Keratinocyte (primary cell): ENCODE measurements around the gene MAP3K20. TPM values are rescaled to one million over a fixed set of nuclear protein-coding genes. Genes with fewer than 3 reads are reported as not detected.

Source experiments
- DNase-seq: peaks from one replicate; pipeline ENCODE4 v3.0.0-alpha.2; 2011; ENCODE audit warnings: low read depth, missing footprints, low spot score
- FAIRE-seq: peaks from 2 replicates; lab custom pipeline; 2011; peaks lifted over from hg19 to GRCh38; lab: Jason Lieb, UNC
- H2AFZ ChIP-seq: 2 replicates; pipeline ENCODE4 v1.6.0; 2012; ENCODE audit warnings: low read length, control low read depth, inconsistent platforms; ENCODE audit not compliant: control insufficient read depth
- H3K27ac ChIP-seq: 2 replicates; pipeline ENCODE4 v1.5.1; 2011; ENCODE audit warnings: low read length; ENCODE audit not compliant: control insufficient read depth, insufficient read depth
- H3K27me3 ChIP-seq: 3 replicates; pipeline ENCODE4 v1.6.0; 2011; ENCODE audit warnings: low read length; ENCODE audit not compliant: control insufficient read depth, insufficient read depth; ENCODE audit errors: extremely low read depth
- H3K36me3 ChIP-seq, 2 experiments: 2 replicates in 1 of 2; 3 replicates in 1 of 2; pipeline ENCODE4 v1.5.1; 2011; ENCODE audit warnings: low read length in 2 of 2, mild to moderate bottlenecking in 1 of 2; ENCODE audit not compliant: control insufficient read depth in 2 of 2, insufficient read depth in 2 of 2; ENCODE audit errors: extremely low read depth in 1 of 2
- H3K4me1 ChIP-seq: 3 replicates; pipeline ENCODE4 v1.5.1; 2011; ENCODE audit warnings: low read length; ENCODE audit not compliant: control insufficient read depth, insufficient read depth; ENCODE audit errors: extremely low read depth
- H3K4me2 ChIP-seq: 3 replicates; pipeline ENCODE4 v1.6.0; 2011; ENCODE audit warnings: low read depth, low read length; ENCODE audit not compliant: control insufficient read depth, insufficient read depth; ENCODE audit errors: extremely low read depth
- H3K4me3 ChIP-seq, 3 experiments: fragments of 200-600 bp in 1 of 3; sonication (generic) in 1 of 3; 2 replicates in 2 of 3; 3 replicates in 1 of 3; pipeline ENCODE4 v1.5.1; 2011 to 2016; ENCODE audit warnings: low read length in 3 of 3, mild to moderate bottlenecking in 3 of 3, control low read depth in 2 of 3, inconsistent platforms in 1 of 3, low read depth in 1 of 3, mixed read lengths in 1 of 3, mixed run types in 1 of 3, moderate library complexity in 1 of 3; ENCODE audit not compliant: control insufficient read depth in 2 of 3, insufficient read depth in 2 of 3; ENCODE audit errors: extremely low read depth in 1 of 3
- H3K79me2 ChIP-seq: 2 replicates; pipeline ENCODE4 v1.6.0; 2012; ENCODE audit warnings: low read length; ENCODE audit not compliant: control insufficient read depth, insufficient read depth
- H3K9ac ChIP-seq: 3 replicates; pipeline ENCODE4 v1.6.0; 2011; ENCODE audit warnings: low read length; ENCODE audit not compliant: control insufficient read depth, insufficient read depth; ENCODE audit errors: extremely low read depth
- H3K9me1 ChIP-seq: 3 replicates; pipeline ENCODE4 v1.6.0; 2011; ENCODE audit warnings: low read length; ENCODE audit not compliant: control insufficient read depth, insufficient read depth; ENCODE audit errors: extremely low read depth
- H3K9me3 ChIP-seq: 2 replicates; pipeline ENCODE4 v1.5.1; 2012; ENCODE audit warnings: low read depth, low read length; ENCODE audit not compliant: control insufficient read depth
- H4K20me1 ChIP-seq: 3 replicates; pipeline ENCODE4 v1.6.0; 2011; ENCODE audit warnings: low read length; ENCODE audit not compliant: control insufficient read depth, insufficient read depth; ENCODE audit errors: extremely low read depth
- EZH2 ChIP-seq: IDR thresholded peaks from one replicate; pipeline ENCODE4 v1.6.1; 2012; ENCODE audit warnings: inconsistent platforms, mild to moderate bottlenecking, low read length, moderate library complexity
- dilution Hi-C: fragments of 300-500 bp; cut with MboI; formaldehyde crosslinking; loops from one replicate; pipeline ENCODE4 v1.7.0; 2020; ENCODE audit warnings: low sequenced_read_pairs; ENCODE audit not compliant: extremely low pct_ligation_motif_present
- polyA plus RNA-seq, 5 experiments: library from polyadenylated mRNA; depleted of rRNA in 3 of 5; stranded (reverse) in 3 of 5; stranded (forward) in 1 of 5; unstranded in 1 of 5; fragments of >200 nt; gene quantifications; 1 replicate in 1 of 5; 2 replicates in 3 of 5; 3 replicates in 1 of 5; pipeline versions ENCODE4 v1.2.1 to v1.2.3, GENCODE V29; 2011 to 2012; ENCODE audit warnings: missing spikeins in 2 of 5, low read depth in 1 of 5, low replicate concordance in 1 of 5
- TF ChIP-seq, protein P1 (sequence below), 3 experiments: IDR thresholded peaks in 1 of 3; conservative IDR thresholded peaks in 1 of 3; optimal IDR thresholded peaks in 1 of 3; 2 replicates in 2 of 3; 3 replicates in 1 of 3; pipeline versions ENCODE3 to v1.5.1; 2011; ENCODE audit warnings: low read length in 3 of 3, mild to moderate bottlenecking in 3 of 3, moderate library complexity in 2 of 3, control low read depth in 1 of 3, inconsistent platforms in 1 of 3; ENCODE audit not compliant: insufficient read depth in 2 of 3; ENCODE audit errors: extremely low read depth in 1 of 3

The MAP3K20 gene
- polyA plus RNA-seq, 1 donor (not counting 4 experiments of a cell fraction or from before 2014, with no cell fraction given) = 31.7 TPM

DNA sequence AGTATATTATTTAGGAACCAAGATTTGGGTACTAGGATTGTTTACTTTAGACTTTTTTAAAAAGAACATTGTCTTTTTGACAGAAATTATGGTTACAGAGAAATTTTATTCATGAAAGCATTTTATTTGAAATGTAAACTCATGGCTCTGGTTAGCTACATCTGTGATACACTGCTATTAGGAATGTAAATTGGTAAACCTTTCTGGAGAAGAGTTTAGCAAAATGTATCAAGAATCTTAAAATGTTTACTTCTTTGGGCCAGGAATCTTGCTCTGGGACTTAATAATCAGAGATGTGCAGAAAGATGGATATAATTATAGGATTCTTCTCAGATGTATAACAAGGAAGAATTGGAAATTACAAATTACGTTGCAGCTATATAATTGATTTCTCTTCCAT is 19.7 kb downstream of the MAP3K20 start:
- Histone ChIP-seq H3K27ac (no peak overlapping the region), H2AFZ (no peak overlapping the region), H3K36me3 (peaks cover 4 to 16% of the 10 kb centered on the region in 2 experiments), H3K27me3 (no peaks in the 10 kb centered on the region), H3K4me2 (no peak overlapping the region), H3K9ac (no peak overlapping the region), H3K4me1 (peaks cover 11% of the 10 kb centered on the region), H3K4me3 (no peak overlapping the region), H4K20me1 (no peaks in the 10 kb centered on the region), H3K9me3 (no peaks in the 10 kb centered on the region), H3K79me2 (peaks cover 19% of the 10 kb centered on the region), H3K9me1 (no peaks in the 10 kb centered on the region)
- DNase-seq (no peak), FAIRE-seq (no peak)
- dilution Hi-C loops = no loop called here
- TF ChIP-seq, protein P1, sequence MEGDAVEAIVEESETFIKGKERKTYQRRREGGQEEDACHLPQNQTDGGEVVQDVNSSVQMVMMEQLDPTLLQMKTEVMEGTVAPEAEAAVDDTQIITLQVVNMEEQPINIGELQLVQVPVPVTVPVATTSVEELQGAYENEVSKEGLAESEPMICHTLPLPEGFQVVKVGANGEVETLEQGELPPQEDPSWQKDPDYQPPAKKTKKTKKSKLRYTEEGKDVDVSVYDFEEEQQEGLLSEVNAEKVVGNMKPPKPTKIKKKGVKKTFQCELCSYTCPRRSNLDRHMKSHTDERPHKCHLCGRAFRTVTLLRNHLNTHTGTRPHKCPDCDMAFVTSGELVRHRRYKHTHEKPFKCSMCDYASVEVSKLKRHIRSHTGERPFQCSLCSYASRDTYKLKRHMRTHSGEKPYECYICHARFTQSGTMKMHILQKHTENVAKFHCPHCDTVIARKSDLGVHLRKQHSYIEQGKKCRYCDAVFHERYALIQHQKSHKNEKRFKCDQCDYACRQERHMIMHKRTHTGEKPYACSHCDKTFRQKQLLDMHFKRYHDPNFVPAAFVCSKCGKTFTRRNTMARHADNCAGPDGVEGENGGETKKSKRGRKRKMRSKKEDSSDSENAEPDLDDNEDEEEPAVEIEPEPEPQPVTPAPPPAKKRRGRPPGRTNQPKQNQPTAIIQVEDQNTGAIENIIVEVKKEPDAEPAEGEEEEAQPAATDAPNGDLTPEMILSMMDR (optimal IDR thresholded peaks at IDR 0.05 in 1 of 3, IDR thresholded peaks at IDR 0.05 in 1 of 3, conservative IDR thresholded peaks at IDR 0.05 in 1 of 3; ENCODE audit: extremely low read depth in 1 of 3, insufficient read depth in 2 of 3, low read length in 3 of 3) = no peak
- TF ChIP-seq EZH2 = no peak

DNA sequence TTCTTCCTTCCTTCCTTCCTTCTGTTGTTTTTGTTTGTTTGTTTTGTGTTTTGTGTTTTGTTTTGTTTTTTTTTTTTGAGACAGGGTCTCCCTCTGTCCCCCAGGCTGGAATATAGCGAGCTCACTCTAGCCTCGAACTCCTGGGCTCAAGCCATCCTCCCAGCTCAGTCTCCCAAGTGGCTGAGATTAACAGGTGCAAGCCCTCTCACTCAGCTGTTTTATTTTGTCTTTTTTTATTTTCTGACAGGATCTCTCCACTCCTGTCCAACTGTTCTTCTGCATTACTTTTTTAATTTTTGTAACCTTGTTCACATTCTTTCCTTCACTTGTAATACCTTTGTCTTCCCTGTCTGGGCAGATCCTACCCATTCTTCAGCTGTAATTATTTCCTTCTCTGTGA is 23.6 kb downstream of the MAP3K20 start:
- Histone ChIP-seq H3K4me2 (no peak overlapping the region), H3K9me1 (no peaks in the 10 kb centered on the region), H3K9ac (no peak overlapping the region), H2AFZ (no peak overlapping the region), H3K36me3 (peaks cover 2 to 8% of the 10 kb centered on the region in 2 experiments), H3K27me3 (no peaks in the 10 kb centered on the region), H3K27ac (no peak overlapping the region), H3K4me1 (peaks cover 7% of the 10 kb centered on the region), H3K79me2 (peaks cover 12% of the 10 kb centered on the region), H3K9me3 (no peaks in the 10 kb centered on the region), H3K4me3 (no peak overlapping the region), H4K20me1 (no peaks in the 10 kb centered on the region)
- TF ChIP-seq, protein P1 (optimal IDR thresholded peaks at IDR 0.05 in 1 of 3, IDR thresholded peaks at IDR 0.05 in 1 of 3, conservative IDR thresholded peaks at IDR 0.05 in 1 of 3; ENCODE audit: extremely low read depth in 1 of 3, insufficient read depth in 2 of 3, low read length in 3 of 3) = no peak
- TF ChIP-seq EZH2 = no peak
- no peak for FAIRE-seq
- dilution Hi-C loops = no loop called here
- DNase-seq = no peak
